ENCODE measurements around the gene PNPLA7. TPM values are rescaled to one million over a fixed set of nuclear protein-coding genes. Genes with fewer than 3 reads are reported as not detected.
"Not testable (repeated sequence)": the region's sequence is repeated elsewhere in the genome, so short reads cannot be mapped to it uniquely, and the experiment has no call there.

The PNPLA7 gene
- total RNA-seq, 1 experiment from 2014 or later, result 0.21 TPM

DNA sequence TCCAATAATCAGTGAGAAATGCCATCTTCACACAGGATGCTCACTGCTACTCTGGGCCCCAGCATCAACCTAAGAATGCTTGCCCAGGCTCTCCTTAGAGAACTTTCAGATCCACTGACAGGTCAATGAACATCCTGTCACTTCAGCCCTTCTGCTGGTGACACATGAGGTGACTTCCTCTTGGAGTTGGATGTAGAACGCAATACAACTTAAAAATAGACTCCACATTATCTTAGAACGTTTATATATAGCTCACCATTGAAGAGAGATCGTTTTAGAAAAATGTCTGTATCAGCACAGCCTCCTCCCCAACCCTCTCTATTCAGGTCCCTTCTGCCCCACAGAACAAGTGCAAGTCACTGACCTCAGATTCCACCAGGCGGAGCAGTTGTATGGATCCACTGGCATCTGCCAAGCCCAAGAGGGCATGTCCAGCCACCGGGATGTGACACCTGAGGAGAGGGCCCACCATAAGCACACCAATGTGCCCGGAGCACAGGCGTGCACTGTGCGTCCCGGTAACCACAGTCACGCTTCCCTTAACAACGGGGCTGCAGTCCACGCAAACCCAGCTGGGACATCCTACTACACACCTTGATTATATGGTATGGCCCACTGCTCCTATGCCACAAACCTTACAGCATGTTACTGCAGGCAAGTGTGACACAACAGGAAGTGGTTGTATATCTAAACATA lies 25.7 kb upstream of the PNPLA7 start:
- DNase-seq (ENCODE audit: low read depth), result no peak

- DNase-seq (ENCODE audit: low read depth), result no peak
Measured at GRCh38 chr9:137575364-137575715, 25.1 kb upstream of the PNPLA7 start.

- no peak for DNase-seq (ENCODE audit: low read depth)
Measured at GRCh38 chr9:137574192-137574591, 24.0 kb upstream of the PNPLA7 start.

- no peak for DNase-seq (ENCODE audit: low read depth)
Measured at GRCh38 chr9:137570566-137570965, 20.4 kb upstream of the PNPLA7 start.

DNA sequence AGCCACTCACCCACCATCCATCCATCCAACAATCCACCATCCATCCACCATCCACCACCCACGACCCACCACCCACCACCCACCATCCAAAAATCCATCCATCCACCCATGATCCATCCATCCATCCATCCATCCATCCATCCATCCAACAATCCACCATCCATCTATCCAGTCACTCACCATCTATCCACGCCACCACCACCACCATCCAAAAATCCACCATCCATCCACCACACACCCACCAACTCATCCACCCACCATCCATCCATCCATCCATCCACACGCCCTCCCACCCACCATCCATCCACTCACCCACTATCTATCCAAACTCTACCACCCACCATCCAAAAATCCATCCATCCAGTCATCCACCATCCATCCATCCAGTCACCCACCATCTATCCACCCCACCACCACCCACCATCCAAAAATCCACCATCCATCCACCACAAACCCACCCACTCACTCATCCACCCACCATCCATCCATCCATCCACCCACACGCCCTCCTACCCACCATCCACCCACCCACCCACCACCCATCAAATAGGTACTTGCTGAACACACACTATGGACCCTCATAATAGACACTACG lies 19.5 kb upstream of the PNPLA7 start:
- DNase-seq (ENCODE audit: low read depth), result no peak

- not testable (repeated sequence) for DNase-seq (ENCODE audit: low read depth)
Measured at GRCh38 chr9:137568445-137568844, 18.2 kb upstream of the PNPLA7 start.

- no peak for DNase-seq (ENCODE audit: low read depth)
Measured at GRCh38 chr9:137564817-137565411, 14.7 kb upstream of the PNPLA7 start.

- no peak for DNase-seq (ENCODE audit: low read depth)
Measured at GRCh38 chr9:137564134-137564533, 13.9 kb upstream of the PNPLA7 start.

DNA sequence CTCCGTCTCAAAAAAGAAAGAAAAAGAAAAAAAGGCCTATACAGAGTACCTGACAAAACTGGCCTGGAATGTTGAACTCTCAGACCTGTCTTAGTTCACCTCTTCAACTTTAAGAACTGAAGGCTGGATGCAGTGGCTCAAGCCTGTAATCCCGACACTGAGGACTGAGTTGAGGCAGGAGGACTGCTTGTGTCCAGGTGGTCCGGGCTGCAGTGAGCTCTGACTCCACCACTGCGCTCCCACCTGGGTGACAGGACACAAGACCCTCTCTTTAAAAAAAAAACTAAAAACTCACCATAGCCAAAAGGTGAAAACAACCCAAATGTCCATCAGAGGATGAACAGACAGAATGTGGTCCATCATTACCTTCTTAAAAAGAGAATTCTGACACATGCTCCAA lies 7.9 kb upstream of the PNPLA7 start:
- no peak for DNase-seq (ENCODE audit: low read depth)

DNA sequence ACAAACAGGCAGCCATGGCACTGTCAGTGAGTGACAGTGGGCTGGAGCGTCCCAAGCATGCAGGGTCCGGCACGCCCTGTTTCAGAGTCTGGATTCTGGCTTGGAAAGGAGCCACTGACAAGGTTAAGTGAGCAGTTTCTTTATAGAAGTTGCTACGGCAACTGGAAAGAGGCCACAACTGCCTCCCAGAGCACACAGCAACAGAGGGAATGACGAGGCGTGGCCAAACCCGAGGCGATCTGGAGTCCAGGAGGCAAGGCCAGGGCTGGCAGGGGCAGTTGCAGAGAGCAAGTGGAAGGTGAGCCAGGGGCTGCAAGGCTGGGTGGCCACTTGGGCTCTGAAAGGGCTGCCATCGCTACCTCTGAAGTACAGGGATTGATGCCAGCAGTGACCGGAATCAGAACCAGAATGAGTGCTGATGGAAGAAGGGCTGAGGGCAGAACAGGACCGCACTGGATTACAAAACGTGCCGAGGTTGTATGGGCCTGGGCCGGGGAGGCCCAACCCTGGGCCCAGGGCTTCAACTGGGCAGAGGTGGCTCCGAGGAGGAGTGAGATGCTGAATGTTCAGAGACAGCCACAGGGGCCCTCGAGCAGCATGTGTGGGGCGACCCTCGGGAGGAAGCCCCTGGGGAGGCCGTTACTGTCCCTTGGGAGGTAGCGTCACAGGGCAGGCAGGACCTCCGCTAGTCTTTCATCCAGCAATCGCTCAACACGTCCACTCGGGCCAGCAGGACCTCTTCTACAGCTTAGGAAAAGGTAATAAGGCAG lies 6.1 kb upstream of the PNPLA7 start:
- no peak for DNase-seq (ENCODE audit: low read depth)

- no peak for DNase-seq (ENCODE audit: low read depth)
Measured at GRCh38 chr9:137555179-137555578, 5.0 kb upstream of the PNPLA7 start.

DNA sequence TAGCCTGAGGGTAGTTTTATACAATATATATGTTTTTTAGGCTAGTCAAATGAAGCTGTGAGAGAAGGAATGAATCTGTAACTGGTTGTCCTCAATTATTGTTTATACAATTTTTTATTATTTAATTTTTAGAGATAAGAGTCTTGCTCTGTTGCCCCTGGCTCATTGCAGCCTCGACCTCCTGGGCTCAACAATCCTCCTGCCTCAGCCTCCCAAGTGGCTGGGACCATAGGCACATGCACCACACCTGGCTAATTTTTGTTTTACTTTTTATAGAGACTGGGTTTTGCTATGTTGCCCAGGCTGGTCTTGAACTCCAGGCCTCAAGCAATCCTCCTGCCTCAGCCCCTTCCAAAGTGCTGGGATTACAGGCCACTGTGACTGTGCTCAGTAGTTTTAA lies 4.1 kb upstream of the PNPLA7 start:
- DNase-seq (ENCODE audit: low read depth), result no peak

DNA sequence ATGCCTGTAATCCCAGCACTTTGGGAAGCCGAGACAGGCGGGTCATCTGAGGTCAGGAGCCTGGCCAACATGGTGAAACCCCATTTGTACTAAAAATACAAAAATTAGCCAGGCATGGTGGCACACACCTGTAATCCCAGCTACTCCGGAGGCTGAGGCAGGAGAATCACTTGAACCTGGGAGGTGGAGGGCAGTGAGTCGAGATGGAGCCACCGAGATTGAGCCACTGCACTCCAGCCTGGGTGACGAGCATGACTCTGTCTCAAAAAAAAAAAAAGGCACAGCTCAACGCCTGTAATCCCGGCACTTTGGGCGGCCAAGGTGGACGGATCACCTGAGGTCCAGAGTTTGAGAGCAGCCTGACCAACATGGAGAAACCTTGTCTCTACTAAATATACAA lies 3.5 kb upstream of the PNPLA7 start:
- not testable (repeated sequence) for DNase-seq (ENCODE audit: low read depth)

DNA sequence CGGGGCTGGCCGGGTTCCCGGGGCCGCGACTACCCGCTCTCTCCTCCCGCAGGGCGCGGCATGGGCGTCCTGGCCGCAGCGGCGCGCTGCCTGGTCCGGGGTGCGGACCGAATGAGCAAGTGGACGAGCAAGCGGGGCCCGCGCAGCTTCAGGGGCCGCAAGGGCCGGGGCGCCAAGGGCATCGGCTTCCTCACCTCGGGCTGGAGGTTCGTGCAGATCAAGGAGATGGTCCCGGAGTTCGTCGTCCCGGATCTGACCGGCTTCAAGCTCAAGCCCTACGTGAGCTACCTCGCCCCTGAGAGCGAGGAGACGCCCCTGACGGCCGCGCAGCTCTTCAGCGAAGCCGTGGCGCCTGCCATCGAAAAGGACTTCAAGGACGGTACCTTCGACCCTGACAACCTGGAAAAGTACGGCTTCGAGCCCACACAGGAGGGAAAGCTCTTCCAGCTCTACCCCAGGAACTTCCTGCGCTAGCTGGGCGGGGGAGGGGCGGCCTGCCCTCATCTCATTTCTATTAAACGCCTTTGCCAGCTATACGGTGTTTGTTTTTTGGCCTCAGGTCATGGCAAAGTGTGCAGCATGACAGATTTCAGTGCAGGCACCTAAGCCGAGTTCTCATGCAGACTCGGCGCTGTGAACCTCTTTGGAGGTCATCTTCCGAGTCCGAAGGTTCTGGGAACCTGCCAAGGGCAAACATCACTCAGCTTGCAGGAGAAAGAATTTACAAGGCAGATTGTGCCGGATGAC lies 2.0 kb upstream of the PNPLA7 start:
- peak; percentile 37 for DNase-seq (ENCODE audit: low read depth)

GRCh38 chr9:137551264-137552021 lies 1.2 kb upstream of the PNPLA7 start, which contains the start of gene MRPL41:
TSS of gene MRPL41 (plus strand) at chr9:137551879. CDS start at chr9:137552082, 203 bp downstream.
- peak; percentile 80 for DNase-seq (ENCODE audit: low read depth)

GRCh38 chr9:137550958-137551263 lies 709 bp upstream of the PNPLA7 start:
- not testable (repeated sequence) for DNase-seq (ENCODE audit: low read depth)

DNA sequence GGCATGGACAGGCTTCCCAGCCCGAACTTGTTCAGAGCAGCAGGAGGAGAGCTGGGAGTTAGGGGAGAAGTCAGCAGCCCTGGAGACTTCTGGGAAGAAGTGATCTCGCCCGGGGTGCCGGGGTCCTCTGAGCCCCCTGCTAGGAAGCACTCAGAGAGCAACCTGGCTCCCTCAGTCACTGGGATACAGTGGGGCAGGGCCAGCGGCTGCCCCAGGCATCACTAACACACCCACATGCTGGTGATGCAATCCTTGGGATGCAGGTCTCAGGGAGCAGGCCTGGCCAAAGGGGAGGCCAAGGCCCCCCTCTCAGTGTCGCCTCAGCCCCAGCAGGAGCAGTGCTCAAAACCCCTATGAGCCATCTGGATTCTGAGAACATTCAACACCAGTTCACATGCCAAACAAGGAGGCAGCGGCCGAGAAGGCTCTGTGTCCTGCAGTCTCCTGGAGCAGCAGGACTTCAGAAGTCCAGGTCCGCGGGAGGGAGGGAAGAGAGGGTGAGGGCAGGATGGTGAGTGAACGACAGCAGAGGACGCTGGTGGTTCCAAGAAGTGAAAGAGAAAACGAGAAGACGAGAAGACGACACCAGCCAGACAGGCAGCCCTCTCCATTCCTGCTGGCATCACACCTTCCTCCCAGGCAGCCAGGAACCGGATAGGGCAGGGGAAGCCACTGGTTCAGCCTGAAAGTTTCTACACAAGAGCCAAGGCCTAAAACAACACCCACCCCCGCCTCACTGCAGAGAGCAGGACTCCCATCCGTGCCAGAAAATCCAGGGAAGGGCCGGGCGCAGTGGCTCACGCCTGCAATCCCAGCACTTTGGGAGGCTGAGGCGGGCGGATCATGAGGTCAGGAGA lies 2.3 kb downstream of the PNPLA7 start:
- DNase-seq (ENCODE audit: low read depth), result no peak

DNA sequence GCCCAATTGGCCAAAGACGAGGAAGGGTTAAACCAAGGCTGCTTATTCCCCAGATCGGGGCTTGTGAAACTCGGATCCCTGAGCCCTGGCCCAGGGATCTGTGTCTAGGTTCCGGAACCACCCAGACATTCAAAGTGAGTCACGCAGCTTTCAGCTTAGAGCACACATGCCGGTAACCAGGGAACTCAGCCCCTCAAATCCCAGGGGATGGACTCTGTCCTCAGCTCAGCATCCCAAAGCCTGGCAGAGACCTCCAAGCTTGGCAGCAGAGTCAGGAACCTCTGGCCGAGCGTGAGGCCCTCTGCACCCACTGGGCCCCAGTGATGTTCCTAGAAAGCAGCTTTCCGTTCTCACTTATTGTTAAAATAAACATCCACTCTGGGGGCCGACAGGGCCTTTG lies 5.1 kb downstream of the PNPLA7 start:
- DNase-seq (ENCODE audit: low read depth), result no peak

DNA sequence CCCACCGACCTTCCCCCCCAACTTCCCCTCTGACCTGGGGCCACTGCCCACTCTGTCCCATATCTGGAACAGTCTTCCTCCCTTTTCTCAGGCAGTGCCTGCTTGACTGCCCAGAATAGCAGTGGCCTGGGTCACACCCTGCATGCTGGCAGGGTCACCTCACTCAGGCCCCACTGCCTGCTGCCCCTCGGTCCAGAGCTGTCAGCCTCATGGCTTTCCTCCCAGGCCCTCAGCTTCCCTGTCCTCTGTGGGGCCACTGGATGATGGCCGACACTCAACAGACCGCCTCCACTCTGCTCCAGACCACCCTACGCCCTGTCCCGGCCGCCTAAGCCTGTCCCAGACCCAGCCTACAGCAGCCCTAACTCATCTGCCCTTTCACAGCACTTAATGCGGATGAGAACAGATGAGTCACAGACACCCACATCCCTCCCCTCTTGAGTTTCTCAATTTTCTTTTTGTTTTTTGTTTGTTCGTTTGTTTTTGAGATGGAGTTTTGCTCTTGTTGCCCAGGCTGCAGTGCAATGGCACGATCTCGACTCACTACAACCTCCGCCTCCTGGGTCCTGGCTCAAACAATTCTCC lies 5.9 kb downstream of the PNPLA7 start:
- no peak for DNase-seq (ENCODE audit: low read depth)
